Cardiac fibroblast (primary cell): ENCODE measurements around the gene MGAT3.

Experiments used
- DNase-seq, 2 donors: peaks; one replicate each; pipeline versions ENCODE4 v3.0.0 to v3.0.0-alpha.2; 2010; ENCODE audit warnings: low read depth in 2 of 2
- H3K4me3 ChIP-seq, 2 donors: replicated peaks in 1 of 2; 1 replicate in 1 of 2; 2 replicates in 1 of 2; pipeline ENCODE4 v1.5.1; 2011; ENCODE audit warnings: low read depth in 2 of 2, low read length in 2 of 2, mild to moderate bottlenecking in 2 of 2, moderate library complexity in 1 of 2
- TF ChIP-seq, protein P1 (sequence below): IDR thresholded peaks from one replicate; pipeline ENCODE4 v1.5.1; 2011; ENCODE audit warnings: low read depth, mild to moderate bottlenecking, low read length, inconsistent platforms

MGAT3 gene

DNA sequence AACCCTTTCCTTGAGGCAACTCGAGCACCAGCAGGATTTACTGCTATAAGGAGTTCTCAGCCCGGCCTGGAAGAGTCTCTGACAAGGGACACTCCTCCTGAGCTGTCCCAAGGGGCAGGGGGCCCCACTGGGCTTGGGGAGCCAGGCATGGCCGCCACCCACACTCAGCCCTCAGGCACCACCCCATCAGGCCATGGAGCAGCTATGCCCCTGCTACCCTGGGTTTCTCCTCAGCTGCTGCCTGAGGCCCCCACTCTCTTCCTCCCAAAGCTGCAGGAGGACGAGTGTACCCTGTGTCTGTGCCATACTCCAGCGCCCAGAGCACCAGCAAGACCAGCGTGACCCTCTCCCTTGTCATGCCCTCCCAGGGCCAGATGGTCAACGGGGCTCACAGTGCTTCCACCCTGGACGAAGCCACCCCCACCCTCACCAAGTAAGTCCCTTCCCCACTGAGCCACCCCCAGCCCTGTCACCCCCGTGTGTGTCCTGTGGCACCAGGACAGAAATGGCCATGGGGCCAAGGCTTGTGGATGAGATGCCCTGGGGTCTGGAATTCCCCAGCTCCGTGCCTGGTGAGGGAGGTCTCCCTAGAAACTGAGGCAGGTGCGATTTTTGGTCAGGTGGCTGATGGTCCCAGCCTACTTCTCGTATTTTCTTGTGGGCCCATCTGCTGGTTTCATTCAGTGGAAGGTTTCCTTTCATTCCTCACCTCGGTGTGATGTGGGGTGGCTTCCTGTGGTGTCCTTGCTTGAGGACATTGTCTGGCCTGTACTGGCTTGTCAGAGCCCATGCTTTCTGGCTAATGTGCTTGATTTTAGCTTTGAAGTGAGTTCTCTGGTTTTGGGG is 28.8 kb upstream of the MGAT3 start:
- DNase-seq = no peak
- TF ChIP-seq, protein P1, sequence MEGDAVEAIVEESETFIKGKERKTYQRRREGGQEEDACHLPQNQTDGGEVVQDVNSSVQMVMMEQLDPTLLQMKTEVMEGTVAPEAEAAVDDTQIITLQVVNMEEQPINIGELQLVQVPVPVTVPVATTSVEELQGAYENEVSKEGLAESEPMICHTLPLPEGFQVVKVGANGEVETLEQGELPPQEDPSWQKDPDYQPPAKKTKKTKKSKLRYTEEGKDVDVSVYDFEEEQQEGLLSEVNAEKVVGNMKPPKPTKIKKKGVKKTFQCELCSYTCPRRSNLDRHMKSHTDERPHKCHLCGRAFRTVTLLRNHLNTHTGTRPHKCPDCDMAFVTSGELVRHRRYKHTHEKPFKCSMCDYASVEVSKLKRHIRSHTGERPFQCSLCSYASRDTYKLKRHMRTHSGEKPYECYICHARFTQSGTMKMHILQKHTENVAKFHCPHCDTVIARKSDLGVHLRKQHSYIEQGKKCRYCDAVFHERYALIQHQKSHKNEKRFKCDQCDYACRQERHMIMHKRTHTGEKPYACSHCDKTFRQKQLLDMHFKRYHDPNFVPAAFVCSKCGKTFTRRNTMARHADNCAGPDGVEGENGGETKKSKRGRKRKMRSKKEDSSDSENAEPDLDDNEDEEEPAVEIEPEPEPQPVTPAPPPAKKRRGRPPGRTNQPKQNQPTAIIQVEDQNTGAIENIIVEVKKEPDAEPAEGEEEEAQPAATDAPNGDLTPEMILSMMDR = no peak
- no peak overlapping the region for H3K4me3 ChIP-seq

DNA sequence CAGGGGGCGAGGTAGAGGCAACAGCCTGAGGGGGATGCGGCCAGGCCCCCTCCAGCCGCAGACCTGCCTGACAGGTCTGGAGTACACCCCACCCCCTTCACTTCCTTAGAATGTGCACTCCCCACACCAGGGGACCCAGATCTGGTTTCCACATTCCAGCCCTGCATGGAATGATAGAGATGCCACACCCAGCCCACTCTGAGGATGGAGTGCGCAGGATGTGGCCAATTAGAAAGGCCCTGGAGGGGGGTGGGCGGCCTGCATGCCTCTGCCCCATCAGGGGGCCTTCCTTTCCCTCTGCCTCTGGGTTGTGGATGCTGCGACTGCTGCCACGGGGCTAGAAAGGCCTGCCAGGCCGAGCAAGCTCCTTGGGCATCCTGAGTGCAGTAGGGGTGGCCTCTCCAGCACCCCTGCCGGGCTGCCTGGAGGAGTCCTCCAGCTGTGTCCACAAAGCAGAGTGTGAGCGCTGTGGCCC is 28.2 kb upstream of the MGAT3 start:
- DNase-seq = no peak
- no peak overlapping the region for H3K4me3 ChIP-seq
- TF ChIP-seq, protein P1 = no peak

DNA sequence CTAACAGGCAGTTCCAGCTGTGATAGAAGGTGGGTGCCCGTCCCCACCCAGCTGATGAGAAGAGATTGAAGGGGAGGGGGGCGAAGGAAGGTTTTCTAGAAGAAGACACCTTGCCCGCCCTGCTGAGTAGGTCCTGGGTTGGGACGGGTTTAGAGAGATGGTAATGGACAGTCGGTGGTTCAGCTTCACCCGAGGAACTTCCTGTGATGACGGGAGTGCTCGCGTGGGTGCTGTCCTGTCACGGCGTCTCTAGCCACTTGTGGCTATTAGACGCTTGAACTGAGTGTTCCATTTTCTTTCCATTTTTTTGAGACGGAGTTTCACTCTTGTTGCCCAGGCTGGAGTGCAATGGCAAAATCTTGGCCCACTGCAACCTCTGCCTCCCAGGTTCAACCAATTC is 27.6 kb upstream of the MGAT3 start:
- TF ChIP-seq, protein P1 = no peak
- no peak overlapping the region for H3K4me3 ChIP-seq
- DNase-seq = no peak

DNA sequence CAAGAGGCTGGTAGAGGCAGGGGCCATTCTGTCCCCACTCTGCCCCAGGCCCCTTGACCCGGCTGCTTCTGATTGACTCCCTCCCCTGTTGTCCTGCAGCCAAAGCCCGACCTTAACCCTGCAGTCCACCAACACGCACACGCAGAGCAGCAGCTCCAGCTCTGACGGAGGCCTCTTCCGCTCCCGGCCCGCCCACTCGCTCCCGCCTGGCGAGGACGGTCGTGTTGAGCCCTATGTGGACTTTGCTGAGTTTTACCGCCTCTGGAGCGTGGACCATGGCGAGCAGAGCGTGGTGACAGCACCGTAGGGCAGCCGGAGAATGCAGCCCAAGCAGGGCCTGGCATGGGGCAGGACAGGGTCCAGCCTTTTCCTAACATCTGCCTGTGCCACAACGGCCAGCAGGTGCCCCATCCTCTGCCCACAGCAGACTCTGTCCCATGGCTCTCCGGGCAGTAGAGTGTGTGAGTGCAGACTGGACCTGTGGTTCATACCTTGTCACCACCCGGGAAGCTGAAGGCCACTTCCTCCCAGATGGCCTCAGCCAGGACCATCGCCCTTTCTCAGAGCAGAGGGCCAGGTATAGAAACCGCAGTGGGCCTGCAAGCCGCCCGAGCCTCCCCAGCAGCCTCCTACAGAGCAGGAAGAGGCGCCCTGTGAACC is 26.8 kb upstream of the MGAT3 start:
- H3K4me3 ChIP-seq = no peak overlapping the region
- DNase-seq = no peak
- TF ChIP-seq, protein P1 = no peak

DNA sequence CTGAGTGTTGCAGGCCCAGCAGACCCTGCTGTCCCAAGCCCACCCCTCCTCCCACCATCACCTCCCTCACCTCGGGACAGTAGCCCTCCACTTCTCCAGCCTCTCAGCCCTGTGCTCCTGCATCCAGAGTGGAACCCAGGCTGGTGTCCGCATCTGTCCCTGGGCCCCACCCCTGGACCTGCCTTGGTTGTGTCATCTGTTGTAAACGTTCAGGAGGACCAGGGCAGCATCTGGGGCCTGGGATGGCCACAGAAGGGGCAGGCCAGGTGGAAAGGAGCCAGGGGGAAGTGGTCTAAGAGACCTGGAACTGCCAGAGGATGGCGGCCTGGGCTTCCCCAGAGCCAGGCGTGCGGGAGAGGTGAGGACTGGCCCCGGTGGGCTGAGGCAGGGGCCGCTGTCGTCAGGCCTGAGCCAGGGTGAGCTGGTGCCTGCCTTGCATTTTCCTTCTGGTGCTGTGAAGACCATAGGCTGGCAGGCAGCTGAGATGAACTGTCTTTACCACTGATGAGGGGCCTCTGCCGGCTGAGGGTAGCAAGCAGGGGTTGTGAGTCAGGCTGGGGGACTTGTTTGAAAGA is 26.1 kb upstream of the MGAT3 start:
- no peak overlapping the region for H3K4me3 ChIP-seq
- TF ChIP-seq, protein P1 = no peak
- DNase-seq = no peak

DNA sequence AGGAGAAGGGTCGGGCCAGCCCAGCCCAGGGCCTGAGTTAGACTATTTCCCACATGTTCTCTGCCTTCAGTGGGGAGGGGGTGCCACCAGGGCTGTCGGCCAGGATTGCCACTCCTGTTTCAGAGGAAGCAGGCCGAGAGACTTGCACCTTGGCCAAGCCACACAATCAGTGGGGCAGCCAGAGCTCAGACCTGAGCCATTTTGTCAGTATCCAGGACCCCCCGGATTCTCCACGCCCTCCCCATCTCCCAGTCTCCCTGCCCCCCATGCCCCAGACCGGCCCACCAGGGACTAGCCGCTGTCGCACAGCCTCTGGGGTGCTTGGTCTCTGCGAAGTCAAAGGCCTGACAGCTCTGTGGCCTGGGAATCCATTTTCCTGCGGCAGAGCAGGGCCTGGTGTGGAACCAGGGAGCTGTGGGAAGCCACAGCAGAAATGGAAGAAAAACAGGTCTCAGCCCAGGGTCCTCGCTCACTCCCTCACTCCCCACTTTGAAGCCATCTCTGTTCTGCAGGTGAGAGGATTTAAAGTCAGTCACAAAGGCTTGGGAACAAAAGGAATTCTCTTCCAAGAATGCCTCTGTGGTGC is 25.5 kb upstream of the MGAT3 start:
- DNase-seq = no peak
- TF ChIP-seq, protein P1 = no peak
- no peak overlapping the region for H3K4me3 ChIP-seq
